ENCODE results near the gene RAB7A.

Gene RAB7A

DNA sequence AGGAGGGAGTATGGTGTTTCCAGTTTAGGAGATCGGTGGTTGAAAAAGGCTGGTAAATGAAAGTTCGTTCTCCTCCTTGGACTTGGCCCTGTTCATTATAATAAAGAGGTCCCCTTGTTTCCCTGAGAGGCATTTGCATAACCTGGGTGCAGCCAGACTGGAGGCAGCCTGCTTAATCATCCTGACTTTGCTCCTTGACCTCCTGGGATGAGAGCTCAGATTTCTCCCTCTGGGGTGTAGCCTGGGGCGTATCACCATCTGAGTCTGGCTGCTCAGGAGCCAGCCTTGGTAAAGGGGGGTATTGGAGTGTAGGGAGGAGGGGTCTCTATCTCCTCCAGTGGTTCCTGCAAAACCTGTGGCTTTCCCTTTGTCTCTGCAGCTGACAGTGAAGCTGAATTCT is 132.2 kb downstream of the RAB7A start:
- no peak for DNase-seq

DNA sequence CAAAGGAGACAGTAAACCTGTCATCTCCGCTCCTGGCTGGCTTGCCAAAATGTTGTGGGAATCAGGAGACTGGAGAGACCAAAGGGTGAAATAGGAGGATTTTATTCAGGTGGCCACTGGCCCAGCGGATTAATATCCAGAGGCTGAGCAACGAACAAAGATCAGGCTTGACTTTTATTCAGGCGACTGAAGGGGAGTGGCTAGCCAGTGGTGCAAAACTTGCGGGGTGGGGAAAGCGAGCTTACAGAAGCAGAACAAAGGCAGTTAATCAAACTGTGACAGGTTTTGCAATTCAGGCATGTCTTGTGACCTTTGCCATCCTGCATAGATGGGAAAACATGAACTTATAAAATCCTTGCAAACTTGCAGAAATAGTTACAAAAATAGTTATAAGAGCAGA is 133.6 kb downstream of the RAB7A start:
- no peak for DNase-seq

DNA sequence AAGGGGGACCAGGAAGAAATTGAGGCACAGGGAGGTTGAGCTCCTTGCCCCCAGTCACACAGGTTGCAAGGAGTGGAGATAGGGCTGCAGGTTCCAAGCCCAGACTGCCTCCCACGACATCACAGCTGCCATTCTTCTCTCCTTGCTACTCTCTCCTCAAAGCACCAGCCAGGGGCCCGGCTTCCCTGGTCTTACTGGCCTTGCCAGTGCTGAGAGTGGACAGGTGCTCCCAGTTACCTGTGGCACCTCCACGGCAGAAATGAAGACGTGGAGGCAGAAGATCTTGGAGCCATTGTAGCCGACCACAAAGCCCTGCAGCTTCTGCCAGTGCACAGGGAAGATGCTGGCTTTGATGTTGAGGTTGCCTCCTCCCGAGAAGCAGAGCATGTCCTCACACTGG is 135.5 kb downstream of the RAB7A start:
- no peak for DNase-seq

DNA sequence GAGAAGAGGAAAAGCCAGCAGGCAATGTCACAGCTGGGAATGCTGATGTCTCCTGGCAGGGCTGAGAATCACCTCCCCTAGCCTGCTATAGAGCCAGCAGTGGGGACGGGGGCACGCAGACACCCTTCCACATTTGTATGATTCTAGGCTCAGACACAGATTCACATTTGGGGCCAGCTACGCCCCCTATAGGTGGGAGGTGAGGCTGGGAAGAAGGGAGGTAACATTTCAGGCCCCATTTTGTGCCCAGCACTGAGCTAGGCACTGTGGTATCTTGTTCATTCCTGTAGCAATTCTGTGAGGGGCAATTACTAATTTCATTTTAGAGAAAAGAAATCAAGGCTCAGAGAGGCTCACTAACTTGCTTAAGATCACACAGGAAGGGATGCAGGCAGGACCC is 137.6 kb downstream of the RAB7A start:
- peak; percentile 34 for DNase-seq
